ENCODE measurements around the gene LMAN2L.

LMAN2L gene

DNA sequence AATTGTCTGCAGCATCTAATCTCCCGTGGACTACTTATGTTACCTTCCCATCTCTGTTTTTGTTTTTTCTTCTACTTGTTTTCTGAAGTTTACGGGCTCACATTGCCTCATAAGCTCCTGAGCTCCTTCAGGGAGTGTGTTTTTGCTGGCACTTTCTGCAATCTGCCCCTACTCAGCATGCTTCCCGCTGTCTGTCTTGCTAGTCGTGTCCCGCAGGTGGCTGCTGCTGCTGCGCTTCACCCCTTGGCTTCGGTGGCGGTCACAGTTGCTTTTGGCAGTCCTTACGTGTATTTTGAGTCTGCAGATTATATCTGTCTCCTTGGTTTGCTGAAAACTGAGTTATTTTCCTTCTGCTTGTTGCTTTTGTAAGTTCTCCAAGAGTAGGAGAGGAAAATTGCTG lies 60.0 kb downstream of the LMAN2L start:
- TF ChIP-seq GATA2 (IDR thresholded peaks at IDR 0.05; ENCODE audit: low read depth, low read length) (no peak), GATA3 (IDR thresholded peaks at IDR 0.05; ENCODE audit: low read depth, low read length) (no peak)

- TF ChIP-seq GATA3 (IDR thresholded peaks at IDR 0.05; ENCODE audit: low read depth, low read length) (no peak), GATA2 (IDR thresholded peaks at IDR 0.05; ENCODE audit: low read depth, low read length) (no peak)
Measured at GRCh38 chr2:96669539-96670215, 70.2 kb downstream of the LMAN2L start.

GRCh38 chr2:96668771-96669170 lies 71.1 kb downstream of the LMAN2L start:
- TF ChIP-seq GATA2 (IDR thresholded peaks at IDR 0.05; ENCODE audit: low read depth, low read length) (no peak), GATA3 (IDR thresholded peaks at IDR 0.05; ENCODE audit: low read depth, low read length) (no peak)

DNA sequence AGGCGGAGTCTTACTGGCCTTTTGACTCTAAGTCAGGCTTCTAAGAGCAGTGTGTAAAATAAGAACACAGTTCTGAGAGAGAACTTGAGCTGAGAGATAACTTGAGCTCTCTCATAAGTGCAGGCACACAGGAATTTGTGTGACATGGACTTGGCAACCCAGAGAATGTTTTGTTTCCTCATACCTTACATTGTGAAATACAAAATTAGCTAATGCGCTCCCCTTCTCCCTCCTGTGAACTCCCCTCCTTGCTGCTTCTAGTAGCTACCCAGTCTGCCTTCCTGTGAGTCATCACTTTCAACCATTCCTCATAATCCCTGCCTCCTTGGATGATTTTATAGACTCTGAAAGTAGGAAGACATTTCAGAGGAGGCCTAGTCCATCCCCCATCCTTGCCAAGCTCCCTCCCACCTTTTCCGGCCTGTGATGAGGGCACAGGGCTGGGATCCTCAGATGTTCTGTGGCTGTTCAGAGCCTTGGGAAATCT lies 74.7 kb downstream of the LMAN2L start:
- TF ChIP-seq GATA2 (IDR thresholded peaks at IDR 0.05; ENCODE audit: low read depth, low read length) (no peak), GATA3 (IDR thresholded peaks at IDR 0.05; ENCODE audit: low read depth, low read length) (no peak)

DNA sequence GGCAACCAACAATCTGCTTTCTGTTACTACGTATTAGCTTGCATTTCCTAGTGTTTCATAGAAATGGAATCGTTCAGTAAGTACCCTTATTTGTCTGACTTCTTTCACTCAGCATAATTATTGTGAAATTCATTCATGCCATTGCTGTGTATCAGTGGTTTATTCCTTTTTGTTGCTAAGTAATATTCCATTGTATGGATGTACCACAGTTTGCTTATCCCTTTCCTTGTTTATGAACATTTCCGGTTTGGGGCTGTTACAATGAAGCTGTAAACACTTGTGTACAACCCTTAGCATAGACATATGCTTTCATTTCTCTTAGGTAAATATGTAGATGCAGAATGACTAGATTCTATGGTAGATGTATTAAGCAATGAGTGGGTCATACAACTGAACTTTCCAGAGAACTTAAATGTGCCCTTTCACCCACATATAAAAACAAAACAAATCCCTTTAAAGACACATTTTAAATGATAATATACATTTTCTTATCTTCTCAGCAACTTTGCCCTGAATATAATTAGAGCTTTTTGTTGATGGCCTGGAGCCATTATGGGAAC lies 75.4 kb downstream of the LMAN2L start:
- no peak for TF ChIP-seq GATA2 (IDR thresholded peaks at IDR 0.05; ENCODE audit: low read depth, low read length)
- TF ChIP-seq GATA3 (IDR thresholded peaks at IDR 0.05; ENCODE audit: low read depth, low read length), result no peak

DNA sequence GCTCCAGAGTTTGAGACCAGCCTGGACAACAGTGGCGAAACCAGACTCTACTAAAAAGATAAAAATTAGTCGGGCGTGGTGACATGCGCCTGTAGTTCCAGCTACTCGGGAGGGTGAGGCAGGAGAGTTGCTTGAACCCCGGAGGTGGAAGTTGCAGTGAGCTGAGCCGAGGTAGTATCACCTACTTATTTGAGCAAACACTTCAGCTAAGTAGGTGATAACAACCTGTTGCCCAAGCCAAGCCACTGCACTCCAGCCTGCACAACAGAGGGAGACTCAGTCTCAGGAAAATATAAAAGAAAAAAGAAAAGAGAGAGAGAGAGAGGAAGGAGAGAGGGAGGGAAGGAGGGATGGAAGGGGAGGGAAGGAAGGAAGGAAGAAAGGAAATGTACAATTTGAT lies 76.0 kb downstream of the LMAN2L start:
- TF ChIP-seq GATA2 (IDR thresholded peaks at IDR 0.05; ENCODE audit: low read depth, low read length) (no peak), GATA3 (IDR thresholded peaks at IDR 0.05; ENCODE audit: low read depth, low read length) (no peak)

GRCh38 chr2:96663177-96663576 lies 76.7 kb downstream of the LMAN2L start:
- TF ChIP-seq GATA2 (IDR thresholded peaks at IDR 0.05; ENCODE audit: low read depth, low read length) (no peak), GATA3 (IDR thresholded peaks at IDR 0.05; ENCODE audit: low read depth, low read length) (no peak)

DNA sequence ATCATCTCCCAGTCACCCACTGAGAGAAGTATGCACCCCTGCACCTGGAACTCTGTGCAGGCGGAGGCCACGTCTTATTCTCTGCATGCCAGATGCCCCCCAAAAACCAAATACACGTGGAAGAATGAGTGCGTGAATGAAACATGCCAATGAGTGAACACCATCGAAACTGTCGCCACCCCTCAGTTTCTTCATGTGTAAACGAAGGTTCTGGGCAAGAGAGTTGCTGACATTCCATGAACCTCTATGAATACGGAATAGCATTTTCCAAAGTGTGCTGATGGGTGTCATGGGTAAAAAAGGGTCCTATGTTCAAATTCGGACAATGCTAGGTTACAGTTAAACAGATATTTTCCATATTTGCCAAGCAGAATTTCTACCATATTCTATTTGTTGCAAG lies 77.5 kb downstream of the LMAN2L start:
- TF ChIP-seq GATA3 (IDR thresholded peaks at IDR 0.05; ENCODE audit: low read depth, low read length), result no peak
- TF ChIP-seq GATA2 (IDR thresholded peaks at IDR 0.05; ENCODE audit: low read depth, low read length), result no peak

- no peak for TF ChIP-seq GATA2 (IDR thresholded peaks at IDR 0.05; ENCODE audit: low read depth, low read length)
Measured at GRCh38 chr2:96661324-96661723, 78.5 kb downstream of the LMAN2L start.

DNA sequence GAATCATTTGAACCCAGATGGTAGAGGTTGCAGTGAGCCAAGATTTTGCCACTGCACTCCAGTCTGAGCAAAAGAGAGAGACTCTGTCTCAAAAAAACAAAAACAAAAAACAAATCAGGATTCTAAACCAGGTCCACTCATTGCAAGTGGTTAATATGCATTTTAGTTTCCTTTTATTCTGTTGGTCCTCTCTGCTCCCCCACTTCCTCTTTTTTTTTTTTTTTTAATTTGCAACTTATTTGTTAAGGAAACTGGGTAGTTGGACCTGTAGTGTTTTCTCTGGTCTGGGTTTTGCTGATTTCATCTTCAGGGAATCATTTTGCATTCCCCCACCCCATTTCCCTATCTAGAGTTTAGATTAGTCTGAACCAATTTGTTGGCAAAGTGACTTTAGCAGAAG lies 83.3 kb downstream of the LMAN2L start:
- no peak for TF ChIP-seq GATA2 (IDR thresholded peaks at IDR 0.05; ENCODE audit: low read depth, low read length)
- TF ChIP-seq GATA3 (IDR thresholded peaks at IDR 0.05; ENCODE audit: low read depth, low read length), result no peak

Measured in SH-SY5Y (cell line).